GM10266 (cell line): ENCODE data around the gene CCR1.

Experiments
- DNase-seq: peaks from one replicate; pipeline ENCODE4 v3.0.0; 2012; ENCODE audit errors: extremely low spot score
- CTCF ChIP-seq: IDR thresholded peaks from 2 replicates; pipeline ENCODE4 v1.5.1; 2012; ENCODE audit warnings: mild to moderate bottlenecking, low read depth; ENCODE audit not compliant: control insufficient read depth, insufficient read depth; ENCODE audit errors: missing control alignments

Gene CCR1

GRCh38 chr3:46202535-46202934 is 5.6 kb downstream of the CCR1 start:
- no peak for TF ChIP-seq CTCF
- DNase-seq: no peak

- TF ChIP-seq CTCF: no peak
- no peak for DNase-seq
Measured at GRCh38 chr3:46200790-46201189, 7.3 kb downstream of the CCR1 start.

GRCh38 chr3:46200211-46200610 is 7.9 kb downstream of the CCR1 start:
- no peak for DNase-seq

GRCh38 chr3:46196261-46196957 is 11.7 kb downstream of the CCR1 start:
- TF ChIP-seq CTCF: no peak
- DNase-seq: no peak

More at GRCh38 chr3:46200211-46200610, 7.9 kb downstream of the CCR1 start:
- TF ChIP-seq CTCF: no peak

- DNase-seq: no peak
- TF ChIP-seq CTCF: no peak
Measured at GRCh38 chr3:46194868-46195553, 13.1 kb downstream of the CCR1 start.

GRCh38 chr3:46193436-46193835 is 14.7 kb downstream of the CCR1 start:
- DNase-seq: no peak
- no peak for TF ChIP-seq CTCF

GRCh38 chr3:46192939-46193338 is 15.2 kb downstream of the CCR1 start:
- no peak for DNase-seq
- TF ChIP-seq CTCF: no peak
